Stimulated activated CD4-positive, alpha-beta T cell treated with anti-CD3 and anti-CD28 coated beads, Interleukin-1b, Interleukin-23, amount 100 ng/mL, for 4 hours (primary cell): ENCODE results near the gene SKAP1.
A peak's percentile ranks its signal among the peaks of the same experiment; 100 is the strongest.

Source experiments
- DNase-seq, 2 donors: peaks; one replicate each; pipeline ENCODE4 v3.0.0-alpha.2; 2020; ENCODE audit warnings: low read depth in 2 of 2

Gene SKAP1

GRCh38 chr17:48107137-48108055, 322.6 kb downstream of the SKAP1 start, which contains the start of gene SNX11:
Gene SNX11, plus strand, starts transcription at chr17:48107766. Its CDS starts 4,278 bp downstream, at chr17:48112044.
- peak; percentile 93 to 97 for DNase-seq

GRCh38 chr17:48106802-48107136, 323.2 kb downstream of the SKAP1 start:
- DNase-seq: no peak

- no peak for DNase-seq
These were observed 325.6 kb downstream of the SKAP1 start for GRCh38 chr17:48104440-48104839.

GRCh38 chr17:48102798-48103715, 327.0 kb downstream of the SKAP1 start:
- DNase-seq: no peak

- DNase-seq: no peak
These were observed 327.8 kb downstream of the SKAP1 start for GRCh38 chr17:48102043-48102750.

GRCh38 chr17:48101012-48101720, 328.8 kb downstream of the SKAP1 start, which contains the start of gene CBX1:
Gene CBX1, minus strand, starts transcription at chr17:48101478. Its CDS starts 24,474 bp downstream, at chr17:48077004.
- peak; percentile 87 to 93 for DNase-seq

- DNase-seq: no peak
These were observed 329.4 kb downstream of the SKAP1 start for GRCh38 chr17:48100591-48101011.

- no peak for DNase-seq
These were observed 329.9 kb downstream of the SKAP1 start for GRCh38 chr17:48100160-48100559.

GRCh38 chr17:48095611-48096010, 334.4 kb downstream of the SKAP1 start:
- no peak for DNase-seq

- DNase-seq: no peak
These were observed 336.5 kb downstream of the SKAP1 start for GRCh38 chr17:48093341-48094045.

- DNase-seq: no peak
These were observed 345.1 kb downstream of the SKAP1 start for GRCh38 chr17:48084932-48085331.
